Left colon (tissue), 2 donors: ENCODE data around the gene TNNT1. TPM values are rescaled to one million over a fixed set of nuclear protein-coding genes. Genes with fewer than 3 reads are reported as not detected.

Experiments used
- ATAC-seq: fragments of 200-7000 bp; cut with Tn5 transposase; one replicate; pipeline ENCODE4 v1.9.1; 2020; ENCODE audit warnings: mild to moderate bottlenecking, moderate library complexity
- DNase-seq, 2 donors: peaks; one replicate each; pipeline ENCODE4 v3.0.0-alpha.2; 2020
- intact Hi-C, 2 donors: fragments of 100-400 bp; cut with DNase I in 1 of 2; cut with micrococcal nuclease in 1 of 2; formaldehyde crosslinking; loops; one replicate each; pipeline versions ENCODE4 v1.11.2 to v1.14.0; 2022; cut with DNase I, micrococcal nuclease
- total RNA-seq, 2 donors: library from RNA; stranded (reverse); fragmentation: NEBNext Ultra II Directional; extraction: Animal tissue kit (Norgen Biotek cat#: 25700); gene quantifications; one replicate each; pipeline ENCODE4 v1.2.1, GENCODE V29; 2021
- donor health status: DM: no; HTN: no; CAD: no.
- donor health status: DM: yes; HTN: yes; CAD: no.

Gene TNNT1
- total RNA-seq, 2 donors from 2014 or later, result 0.40 to 0.70 TPM

DNA sequence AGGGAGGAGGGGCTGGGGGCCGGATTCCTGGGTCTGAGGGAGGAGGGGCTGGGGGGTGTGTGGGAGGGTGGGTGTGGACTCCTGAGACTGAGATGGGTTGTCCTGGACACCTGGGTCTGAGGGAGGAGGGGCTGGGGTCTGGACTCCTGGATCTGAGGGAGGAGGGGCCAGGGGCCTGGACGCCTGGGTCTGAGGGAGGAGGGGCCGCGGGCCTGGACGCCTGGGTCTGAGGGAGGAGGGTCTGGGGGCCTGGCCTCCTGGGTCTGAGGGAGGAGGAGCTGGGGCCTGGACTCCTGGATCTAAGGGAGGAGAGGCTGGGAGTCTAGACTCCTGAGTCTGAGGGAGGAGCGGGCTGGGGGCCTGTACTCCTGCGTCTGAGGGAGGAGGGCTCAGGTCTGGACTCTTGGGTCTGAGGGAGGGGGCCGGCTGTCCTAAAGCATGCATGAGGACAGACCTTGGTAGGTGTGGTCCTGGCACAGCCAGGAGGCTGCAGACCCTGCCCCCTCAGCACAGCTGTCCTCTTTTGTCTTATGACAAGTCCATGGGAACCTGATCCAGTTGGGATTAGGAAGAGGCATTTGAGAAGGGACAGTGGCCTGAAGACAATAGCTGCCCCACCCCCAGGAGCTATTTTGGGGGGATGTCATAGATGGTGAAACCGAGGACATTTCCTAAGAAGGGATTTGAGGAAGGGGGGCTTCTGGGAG lies 1.3 kb downstream of the TNNT1 start:
- ATAC-seq (no peak), DNase-seq (no peak)
- intact Hi-C loops, result no loop called here

- DNase-seq (peak in 1 of 2 donors; percentile 22), ATAC-seq (peak; percentile 87)
- intact Hi-C loops, result no loop called here
Measured at GRCh38 chr19:55146705-55147273, 2.2 kb downstream of the TNNT1 start.

DNA sequence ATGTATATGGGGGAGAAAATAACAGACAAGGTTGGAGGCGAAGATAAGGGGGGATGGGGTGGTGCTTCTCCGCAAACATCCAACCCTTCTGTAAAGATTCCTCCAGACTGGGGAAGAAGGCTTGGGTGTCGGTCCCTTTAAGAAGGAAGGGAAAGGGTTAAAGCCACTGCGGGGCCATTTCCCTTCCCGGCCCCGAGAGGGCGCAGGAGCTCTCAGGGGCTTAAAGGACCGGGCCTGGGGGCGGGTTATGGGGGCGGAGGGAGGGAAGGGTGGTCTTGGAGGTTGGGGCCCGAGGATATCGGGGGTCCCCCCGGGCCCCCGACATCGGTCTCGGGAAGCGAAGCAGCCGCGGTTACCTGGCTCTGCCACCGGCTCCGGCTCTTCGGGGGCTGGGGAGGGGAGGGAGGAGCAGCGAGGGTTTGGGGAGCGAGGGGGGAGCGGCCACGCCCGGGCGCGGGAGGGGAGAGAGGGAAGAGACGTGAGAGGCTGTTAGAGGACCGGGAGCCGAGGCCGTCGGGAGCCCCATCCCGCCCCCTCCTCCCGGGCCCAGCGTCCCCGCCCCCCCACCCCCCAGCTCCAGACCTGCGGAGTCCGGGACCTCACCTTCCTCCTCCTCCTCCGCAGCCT lies 2.8 kb downstream of the TNNT1 start:
- DNase-seq (no peak), ATAC-seq (peak; percentile 41)
- intact Hi-C loops, result no loop called here

GRCh38 chr19:55145232-55145631 lies 3.8 kb downstream of the TNNT1 start:
- ATAC-seq, result no peak
- no peak for DNase-seq
- intact Hi-C loops, result no loop called here

GRCh38 chr19:55141696-55142095 lies 7.3 kb downstream of the TNNT1 start:
- intact Hi-C loops, result loop anchor here in 1 of 2 donors (5.0 kb wide), 1 partner anchor 276 kb away; no protein-coding TSS in a partner anchor
- ATAC-seq (peak; percentile 11), DNase-seq (no peak)

- no peak for ATAC-seq
- no peak for DNase-seq
- intact Hi-C loops, result no loop called here
Measured at GRCh38 chr19:55137915-55138314, 11.1 kb downstream of the TNNT1 start.

DNA sequence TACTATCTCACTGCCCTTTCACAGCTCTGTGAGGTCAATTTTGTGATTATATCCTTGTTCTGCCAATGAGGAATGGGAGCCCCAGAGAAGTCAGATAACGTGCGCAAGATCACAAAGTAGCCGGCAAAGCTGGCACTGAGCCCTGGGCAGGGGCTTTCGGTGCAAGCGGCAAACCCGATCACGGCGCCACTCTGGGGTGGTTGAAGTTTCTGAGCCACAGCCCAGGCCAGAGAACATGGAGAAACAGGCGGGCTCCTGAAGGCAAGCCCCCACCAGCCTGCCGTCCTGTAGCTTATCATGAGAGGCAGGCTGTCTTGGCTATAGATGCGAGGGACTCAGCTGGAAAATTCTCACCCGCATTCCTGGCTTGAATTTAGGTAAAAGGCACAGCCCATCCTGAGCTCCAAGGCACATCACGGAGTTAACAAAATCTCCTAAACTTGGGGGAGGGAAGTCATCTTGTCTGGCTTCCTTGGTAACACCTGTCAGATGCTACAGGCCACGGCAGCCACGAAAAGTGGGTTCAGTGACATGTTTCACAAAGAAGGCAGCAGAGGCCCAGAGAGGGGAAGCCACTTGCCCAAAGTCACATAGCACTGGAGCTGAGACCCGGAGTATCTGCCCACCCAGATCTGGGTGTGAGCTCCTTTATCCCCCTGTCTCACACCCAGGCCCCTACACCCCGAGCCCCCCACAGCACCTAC lies 12.5 kb downstream of the TNNT1 start:
- ATAC-seq, result no peak
- intact Hi-C loops, result no loop called here

GRCh38 chr19:55134736-55135135 lies 14.3 kb downstream of the TNNT1 start:
- intact Hi-C loops, result no loop called here
- DNase-seq (no peak), ATAC-seq (no peak)

More for the DNA sequence above, 12.5 kb downstream of the TNNT1 start:
- DNase-seq, result no peak

- intact Hi-C loops, result no loop called here
- DNase-seq (no peak), ATAC-seq (no peak)
Measured at GRCh38 chr19:55133639-55134444, 15.2 kb downstream of the TNNT1 start.

DNA sequence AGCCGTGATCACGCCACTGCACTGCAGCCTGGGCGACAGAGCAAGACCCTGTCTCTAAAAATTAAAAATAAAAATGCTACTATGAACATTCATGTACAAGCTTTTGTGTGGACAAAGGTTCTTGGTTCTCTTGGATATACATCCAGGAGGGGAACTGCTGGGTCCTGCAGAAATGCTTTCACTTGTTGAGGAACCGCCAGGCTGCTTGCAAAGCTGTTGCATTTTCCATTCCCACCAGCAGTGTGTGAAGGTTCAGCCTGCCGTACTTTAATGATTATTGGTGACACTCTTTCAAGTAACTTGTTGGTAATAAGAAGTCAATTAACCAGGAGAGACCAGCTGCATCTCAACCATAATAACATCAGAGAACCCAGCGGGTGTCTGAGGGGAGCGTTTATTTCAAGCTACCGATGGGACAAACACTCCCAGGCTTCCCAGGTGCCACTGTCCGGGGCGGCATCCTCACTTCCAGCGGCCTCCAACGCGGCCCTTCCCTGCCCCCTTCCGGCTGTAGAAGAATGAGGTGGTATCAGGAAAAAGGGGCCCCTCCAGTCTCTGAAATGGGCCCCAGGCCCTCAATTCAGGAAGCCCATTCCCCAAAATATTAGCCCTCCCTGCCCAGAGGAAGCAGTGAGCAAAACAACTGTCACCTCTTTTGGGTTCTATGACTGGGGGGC lies 16.4 kb downstream of the TNNT1 start:
- intact Hi-C loops, result no loop called here
- DNase-seq (no peak), ATAC-seq (no peak)

GRCh38 chr19:55131421-55131820 lies 17.6 kb downstream of the TNNT1 start:
- no peak for DNase-seq
- ATAC-seq, result no peak
- intact Hi-C loops, result no loop called here

DNA sequence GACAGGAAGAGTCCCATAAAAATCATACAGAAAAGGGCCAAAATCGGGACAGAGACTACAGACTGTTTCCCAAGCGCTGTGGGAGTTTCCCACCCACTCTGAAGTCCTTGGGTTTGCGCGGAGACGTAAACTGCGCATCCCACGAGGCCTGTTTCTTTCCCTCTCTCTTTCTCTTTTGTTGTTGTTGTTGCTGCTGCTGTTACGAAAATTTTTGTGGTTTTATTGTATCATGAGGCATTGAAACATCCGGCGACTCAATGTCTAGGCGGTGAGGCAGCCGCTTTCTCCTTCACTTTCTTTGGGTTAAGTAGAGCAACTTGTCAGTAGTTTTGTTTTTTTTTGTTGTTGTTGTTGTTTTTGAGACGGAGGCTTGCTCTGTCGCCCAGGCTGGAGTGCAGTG lies 30.0 kb downstream of the TNNT1 start:
- intact Hi-C loops, result no loop called here
- no peak for ATAC-seq
- no peak for DNase-seq

DNA sequence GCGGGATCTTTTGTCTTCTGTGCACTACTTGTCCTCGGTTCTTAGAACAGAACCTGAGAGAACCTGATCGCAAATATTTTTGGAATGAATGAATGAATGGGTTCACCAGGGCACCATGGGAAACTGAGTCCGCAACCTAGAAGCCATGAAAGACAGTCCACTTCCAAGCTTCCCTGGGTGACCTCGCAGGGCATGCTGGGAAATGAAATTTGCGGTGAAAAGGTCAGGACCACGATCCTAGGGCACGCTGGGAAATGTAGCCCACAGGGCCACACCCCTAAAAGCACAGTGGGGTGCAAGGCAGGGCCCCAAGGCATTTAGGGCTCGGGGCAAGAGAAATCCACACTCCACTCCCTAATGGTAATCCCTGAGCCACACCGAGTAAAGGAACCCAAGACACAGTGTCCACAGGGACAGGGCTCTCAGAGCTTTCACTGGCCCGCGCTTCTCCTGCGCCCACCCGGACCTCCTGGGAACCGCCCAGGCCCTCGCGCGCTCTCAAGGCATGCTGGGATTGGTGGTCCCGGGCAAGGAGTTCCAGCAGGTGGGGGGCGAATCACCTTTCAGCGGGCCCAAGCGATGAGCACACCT lies 30.5 kb downstream of the TNNT1 start:
- DNase-seq (peak in 1 of 2 donors; percentile 48), ATAC-seq (no peak)
- intact Hi-C loops, result no loop called here

GRCh38 chr19:55117663-55118391 lies 31.2 kb downstream of the TNNT1 start:
- DNase-seq, result peak; percentile 99 to 100
- intact Hi-C loops, result no loop called here
- peak; percentile 93 for ATAC-seq

DNA sequence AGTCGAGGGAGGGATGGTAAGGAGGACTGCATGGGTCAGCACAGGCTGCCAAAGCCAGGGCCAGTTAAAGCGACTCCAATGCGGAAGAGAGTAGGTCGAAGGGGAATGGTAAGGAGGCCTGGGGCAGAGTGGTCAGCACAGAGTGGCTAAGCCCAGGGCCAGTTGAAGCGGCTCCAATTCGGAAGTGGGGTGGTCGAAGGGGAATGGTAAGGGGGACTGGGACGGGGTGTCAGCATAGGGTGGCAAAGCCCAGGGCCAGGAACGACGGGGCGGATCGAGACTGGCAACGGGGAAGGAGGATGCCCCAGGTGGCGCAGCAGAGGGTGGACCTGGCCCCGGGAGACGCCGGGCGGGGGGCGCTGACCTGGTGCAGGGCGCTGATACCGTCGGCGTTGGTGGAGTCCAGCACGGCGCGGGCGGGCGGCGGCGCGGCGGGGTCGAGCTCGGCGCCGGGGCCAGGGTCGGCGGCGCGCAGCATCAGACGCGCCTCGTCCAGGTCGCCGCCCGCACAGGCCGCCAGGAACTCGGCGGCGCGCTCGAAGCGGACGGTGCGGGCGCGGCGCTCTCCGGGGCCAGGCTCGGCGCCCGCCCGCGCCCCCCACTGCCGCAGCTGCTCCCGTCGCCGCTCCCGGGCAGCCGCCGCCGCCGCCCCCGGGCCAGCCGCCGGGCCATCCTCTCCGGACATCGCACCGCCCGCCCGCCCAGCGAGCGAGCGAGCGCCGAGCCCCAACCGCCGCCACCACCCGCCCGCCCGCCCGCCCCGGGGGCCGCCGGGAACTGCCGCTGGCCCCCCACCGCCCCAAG lies 31.9 kb downstream of the TNNT1 start, which contains the start of gene PPP1R12C:
TSS of gene PPP1R12C (minus strand) at position 779 of the 804 bp plus-strand sequence. CDS start at position 685, 94 bp downstream.
- DNase-seq, result peak in 1 of 2 donors; percentile 57
- peak; percentile 22 for ATAC-seq
- intact Hi-C loops, result no loop called here

DNA sequence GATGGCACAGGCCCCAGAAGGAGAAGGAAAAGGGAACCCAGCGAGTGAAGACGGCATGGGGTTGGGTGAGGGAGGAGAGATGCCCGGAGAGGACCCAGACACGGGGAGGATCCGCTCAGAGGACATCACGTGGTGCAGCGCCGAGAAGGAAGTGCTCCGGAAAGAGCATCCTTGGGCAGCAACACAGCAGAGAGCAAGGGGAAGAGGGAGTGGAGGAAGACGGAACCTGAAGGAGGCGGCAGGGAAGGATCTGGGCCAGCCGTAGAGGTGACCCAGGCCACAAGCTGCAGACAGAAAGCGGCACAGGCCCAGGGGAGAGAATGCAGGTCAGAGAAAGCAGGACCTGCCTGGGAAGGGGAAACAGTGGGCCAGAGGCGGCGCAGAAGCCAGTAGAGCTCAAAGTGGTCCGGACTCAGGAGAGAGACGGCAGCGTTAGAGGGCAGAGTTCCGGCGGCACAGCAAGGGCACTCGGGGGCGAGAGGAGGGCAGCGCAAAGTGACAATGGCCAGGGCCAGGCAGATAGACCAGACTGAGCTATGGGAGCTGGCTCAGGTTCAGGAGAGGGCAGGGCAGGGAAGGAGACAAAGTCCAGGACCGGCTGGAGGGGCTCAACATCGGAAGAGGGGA lies 32.7 kb downstream of the TNNT1 start:
- peak; percentile 43 for ATAC-seq
- intact Hi-C loops, result no loop called here
- peak; percentile 64 to 78 for DNase-seq
